ENCODE measurements around the gene UVRAG. TPM values are rescaled to one million over a fixed set of nuclear protein-coding genes. Genes with fewer than 3 reads are reported as not detected.

UVRAG gene
- total RNA-seq, 3 donors from 2014 or later (not counting 1 experiment from before 2014, with no cell fraction given), result 39.9 to 52.5 (median 41.4) TPM

DNA sequence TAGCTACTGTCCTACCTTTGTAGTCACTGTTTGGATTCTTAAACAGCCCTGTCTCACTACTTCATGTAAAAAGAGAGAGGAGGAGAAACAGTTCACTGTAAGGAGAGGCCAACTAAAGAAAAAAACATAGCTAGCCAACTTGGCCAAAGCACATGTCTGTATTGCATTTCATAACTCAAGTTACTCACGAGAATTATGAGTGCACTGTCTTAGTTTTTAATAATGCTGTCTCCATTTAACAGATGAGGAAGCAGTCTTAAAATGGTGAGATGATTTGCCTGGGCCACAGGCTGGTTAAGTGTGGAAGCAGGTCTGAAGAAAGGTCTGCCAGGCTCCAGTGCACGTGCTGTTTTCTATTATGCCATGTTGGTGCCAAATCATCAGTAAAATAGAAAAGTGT lies 104.5 kb downstream of the UVRAG start:
- no peaks in the 10 kb centered on the region for H3K36me3 Mint-ChIP-seq
- ATAC-seq (no peak), DNase-seq (no peak)
- 85% methylated on average over 2 of the region's 2 CpGs for WGBS (ENCODE audit: insufficient coverage)
- H3K4me3 ChIP-seq (ENCODE audit: low read length), result no peak overlapping the region
- peak overlapping the region in 1 of 2 donors; percentile 26 for H3K27ac Mint-ChIP-seq
- H3K4me3 Mint-ChIP-seq, result no peak overlapping the region
- H3K4me1 Mint-ChIP-seq, result peaks cover 13 to 18% of the 10 kb centered on the region in 2 donors
- H3K9me3 ChIP-seq (ENCODE audit: control insufficient read depth, insufficient read depth, low read length), result no peaks in the 10 kb centered on the region
- H3K9me3 Mint-ChIP-seq, result no peaks in the 10 kb centered on the region
- H3K27ac ChIP-seq (ENCODE audit: low read length), result no peak overlapping the region
- no peaks in the 10 kb centered on the region for H3K27me3 Mint-ChIP-seq (ENCODE audit: low read depth in 2 of 2)
- no peaks in the 10 kb centered on the region for H3K4me1 ChIP-seq (ENCODE audit: control insufficient read depth, insufficient read depth, low read length)
- TF ChIP-seq, protein P1, sequence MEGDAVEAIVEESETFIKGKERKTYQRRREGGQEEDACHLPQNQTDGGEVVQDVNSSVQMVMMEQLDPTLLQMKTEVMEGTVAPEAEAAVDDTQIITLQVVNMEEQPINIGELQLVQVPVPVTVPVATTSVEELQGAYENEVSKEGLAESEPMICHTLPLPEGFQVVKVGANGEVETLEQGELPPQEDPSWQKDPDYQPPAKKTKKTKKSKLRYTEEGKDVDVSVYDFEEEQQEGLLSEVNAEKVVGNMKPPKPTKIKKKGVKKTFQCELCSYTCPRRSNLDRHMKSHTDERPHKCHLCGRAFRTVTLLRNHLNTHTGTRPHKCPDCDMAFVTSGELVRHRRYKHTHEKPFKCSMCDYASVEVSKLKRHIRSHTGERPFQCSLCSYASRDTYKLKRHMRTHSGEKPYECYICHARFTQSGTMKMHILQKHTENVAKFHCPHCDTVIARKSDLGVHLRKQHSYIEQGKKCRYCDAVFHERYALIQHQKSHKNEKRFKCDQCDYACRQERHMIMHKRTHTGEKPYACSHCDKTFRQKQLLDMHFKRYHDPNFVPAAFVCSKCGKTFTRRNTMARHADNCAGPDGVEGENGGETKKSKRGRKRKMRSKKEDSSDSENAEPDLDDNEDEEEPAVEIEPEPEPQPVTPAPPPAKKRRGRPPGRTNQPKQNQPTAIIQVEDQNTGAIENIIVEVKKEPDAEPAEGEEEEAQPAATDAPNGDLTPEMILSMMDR (IDR thresholded peaks at IDR 0.05), result no peak
- intact Hi-C loops (cut with micrococcal nuclease), result no loop called here
- H3K27me3 ChIP-seq (ENCODE audit: control insufficient read depth, insufficient read depth, low read length), result no peaks in the 10 kb centered on the region
- H3K36me3 ChIP-seq (ENCODE audit: control insufficient read depth, insufficient read depth, low read length), result no peaks in the 10 kb centered on the region

DNA sequence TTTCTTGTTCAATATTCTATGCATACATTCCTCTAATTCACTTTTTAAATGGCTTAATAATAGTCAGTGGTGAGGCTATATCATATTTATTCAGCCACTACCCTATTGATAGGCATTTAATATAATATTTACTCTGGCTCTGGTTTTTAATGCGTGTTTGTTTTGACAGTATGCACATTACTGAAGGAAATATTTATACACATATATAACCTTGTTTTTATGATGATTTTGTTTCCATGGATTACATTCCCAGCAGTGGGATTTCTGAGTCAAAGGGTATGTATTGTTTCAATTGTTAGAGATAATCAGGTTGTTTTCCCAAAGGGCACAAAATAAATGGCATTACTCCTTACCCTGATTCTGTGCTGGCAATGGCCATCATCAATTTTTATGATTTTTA lies 105.8 kb downstream of the UVRAG start:
- Mint-ChIP-seq H3K4me3 (no peak overlapping the region), H3K27ac (no peak overlapping the region), H3K36me3 (no peaks in the 10 kb centered on the region), H3K27me3 (ENCODE audit: low read depth in 2 of 2) (no peaks in the 10 kb centered on the region), H3K4me1 (peaks cover 13 to 18% of the 10 kb centered on the region in 2 donors), H3K9me3 (no peaks in the 10 kb centered on the region)
- Histone ChIP-seq H3K36me3 (ENCODE audit: control insufficient read depth, insufficient read depth, low read length) (no peaks in the 10 kb centered on the region), H3K4me1 (ENCODE audit: control insufficient read depth, insufficient read depth, low read length) (no peaks in the 10 kb centered on the region), H3K27me3 (ENCODE audit: control insufficient read depth, insufficient read depth, low read length) (no peaks in the 10 kb centered on the region), H3K4me3 (ENCODE audit: low read length) (no peak overlapping the region), H3K27ac (ENCODE audit: low read length) (no peak overlapping the region), H3K9me3 (ENCODE audit: control insufficient read depth, insufficient read depth, low read length) (no peaks in the 10 kb centered on the region)
- no peak for ATAC-seq
- intact Hi-C loops (cut with micrococcal nuclease), result no loop called here
- TF ChIP-seq, protein P1 (IDR thresholded peaks at IDR 0.05), result no peak
- DNase-seq, result no peak
- WGBS (ENCODE audit: insufficient coverage), result no CpG with 5 or more reads among the region's 1 CpG

DNA sequence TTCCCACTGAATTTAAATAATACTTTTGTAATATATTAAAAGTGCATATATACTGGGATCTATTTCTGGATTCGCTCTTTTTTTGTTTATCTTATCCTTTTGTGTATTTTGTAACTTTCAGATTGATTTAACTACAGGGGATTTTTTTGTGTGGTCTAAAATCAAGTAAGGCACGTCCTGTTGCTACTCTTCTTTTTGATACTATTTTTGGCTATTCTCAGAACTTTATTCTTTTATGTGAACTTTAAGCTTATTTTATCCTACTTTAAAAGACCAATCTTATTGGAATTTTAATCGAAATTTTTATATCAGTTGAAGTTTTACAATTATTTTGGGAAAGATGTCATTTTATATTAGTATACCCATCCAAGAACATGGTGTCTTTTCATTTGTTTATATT lies 106.8 kb downstream of the UVRAG start:
- H3K9me3 Mint-ChIP-seq, result no peaks in the 10 kb centered on the region
- no peak overlapping the region for H3K4me3 Mint-ChIP-seq
- no peaks in the 10 kb centered on the region for H3K27me3 Mint-ChIP-seq (ENCODE audit: low read depth in 2 of 2)
- no peak overlapping the region for H3K27ac Mint-ChIP-seq
- Histone ChIP-seq H3K27ac (ENCODE audit: low read length) (no peak overlapping the region), H3K4me1 (ENCODE audit: control insufficient read depth, insufficient read depth, low read length) (no peaks in the 10 kb centered on the region), H3K36me3 (ENCODE audit: control insufficient read depth, insufficient read depth, low read length) (no peaks in the 10 kb centered on the region), H3K9me3 (ENCODE audit: control insufficient read depth, insufficient read depth, low read length) (no peaks in the 10 kb centered on the region), H3K27me3 (ENCODE audit: control insufficient read depth, insufficient read depth, low read length) (no peaks in the 10 kb centered on the region), H3K4me3 (ENCODE audit: low read length) (no peak overlapping the region)
- no peak for ATAC-seq
- no peaks in the 10 kb centered on the region for H3K36me3 Mint-ChIP-seq
- TF ChIP-seq, protein P1 (IDR thresholded peaks at IDR 0.05), result no peak
- intact Hi-C loops (cut with micrococcal nuclease), result no loop called here
- no peak for DNase-seq
- WGBS (ENCODE audit: insufficient coverage), result no CpG with 5 or more reads among the region's 3 CpGs
- H3K4me1 Mint-ChIP-seq, result peaks cover 13 to 17% of the 10 kb centered on the region in 2 donors

Data from natural killer cell (primary cell).